ENCODE data around the gene BCL11B.
A peak's percentile ranks its signal among the peaks of the same experiment; 100 is the strongest.

BCL11B gene

DNA sequence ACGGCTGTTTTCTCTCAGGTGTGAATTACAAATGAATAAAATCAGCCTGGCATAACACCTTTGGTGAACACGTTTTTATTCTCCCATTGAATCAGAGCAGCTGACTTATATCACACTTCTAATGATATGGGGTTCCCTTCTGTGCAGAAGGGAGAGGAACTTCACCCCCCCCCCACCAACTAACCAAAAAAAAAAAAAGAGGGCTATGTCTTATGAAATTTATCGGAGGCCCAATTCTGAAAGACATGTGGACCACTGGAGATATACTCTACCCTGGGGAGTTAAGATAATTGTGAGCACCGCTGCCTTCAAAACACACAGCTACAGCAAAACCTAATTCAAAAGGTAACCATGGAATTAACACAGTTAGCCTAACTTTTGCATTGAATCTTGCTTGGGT, 4.6 kb downstream of the BCL11B start:
- no peak for DNase-seq

DNA sequence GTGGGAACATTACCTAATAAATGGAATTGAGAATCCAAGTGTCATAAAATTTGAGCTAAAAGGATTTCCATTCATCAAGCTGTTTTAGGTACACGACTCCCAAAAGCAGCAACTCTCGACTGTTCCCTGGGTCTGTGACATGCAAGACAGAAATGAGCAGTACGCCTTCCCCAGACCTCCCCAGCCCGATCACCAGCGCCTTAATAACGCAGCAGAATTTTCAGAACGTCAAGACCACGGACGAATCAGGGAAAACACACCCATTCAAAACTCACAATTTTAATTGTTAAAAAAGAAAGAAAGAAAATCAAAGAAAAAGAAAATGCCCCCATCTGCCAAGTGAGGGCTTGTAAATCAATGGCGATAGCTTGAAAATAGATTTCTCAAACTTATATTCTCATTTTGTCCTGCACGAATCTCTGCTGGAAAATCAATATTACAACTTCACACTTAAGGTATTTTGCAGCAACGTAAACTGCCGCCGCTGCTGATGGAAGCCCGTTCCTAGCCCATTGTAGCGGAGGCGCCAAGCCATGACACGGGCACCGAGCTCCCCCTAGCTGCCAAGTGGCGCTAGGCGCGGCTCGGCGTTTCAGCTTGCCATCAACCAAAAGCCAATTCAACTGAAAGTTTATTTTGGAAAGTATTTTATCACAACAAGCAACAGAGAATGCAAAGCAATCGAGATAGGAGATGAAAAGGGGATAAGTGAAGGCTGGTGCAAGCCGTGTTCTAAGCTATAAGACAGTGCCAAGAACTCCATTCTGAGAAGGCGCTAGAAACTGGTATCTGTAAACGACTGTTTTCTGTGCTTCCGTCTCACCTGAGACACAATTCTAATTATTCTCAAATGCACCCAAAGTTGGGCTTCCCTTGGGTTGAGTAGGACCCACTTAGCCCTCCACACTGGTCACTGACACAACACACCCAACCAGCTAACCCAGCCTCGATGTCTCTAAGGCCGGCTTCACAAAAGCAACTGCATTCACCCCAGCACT, 5.5 kb downstream of the BCL11B start:
- DNase-seq, result peak; percentile 81

DNA sequence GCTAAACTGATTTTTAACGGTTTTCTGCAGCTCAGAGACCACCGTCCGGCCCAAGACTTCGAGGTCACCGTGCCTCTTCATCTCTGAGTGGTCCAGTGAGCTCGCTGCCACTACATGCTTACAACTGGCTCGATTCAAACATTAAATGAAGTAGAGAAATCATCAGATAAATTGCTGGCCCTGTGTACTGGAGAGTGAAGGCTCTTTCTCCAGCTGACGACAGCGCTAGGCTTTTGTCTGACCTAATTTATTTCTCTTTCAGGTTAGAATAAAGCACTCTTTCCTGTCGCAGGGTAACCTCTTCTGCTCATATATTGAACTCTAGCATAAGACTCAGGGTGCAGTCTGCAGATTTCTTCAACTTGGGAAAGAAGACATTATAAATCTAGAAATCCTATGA, 6.4 kb downstream of the BCL11B start:
- no peak for DNase-seq

DNA sequence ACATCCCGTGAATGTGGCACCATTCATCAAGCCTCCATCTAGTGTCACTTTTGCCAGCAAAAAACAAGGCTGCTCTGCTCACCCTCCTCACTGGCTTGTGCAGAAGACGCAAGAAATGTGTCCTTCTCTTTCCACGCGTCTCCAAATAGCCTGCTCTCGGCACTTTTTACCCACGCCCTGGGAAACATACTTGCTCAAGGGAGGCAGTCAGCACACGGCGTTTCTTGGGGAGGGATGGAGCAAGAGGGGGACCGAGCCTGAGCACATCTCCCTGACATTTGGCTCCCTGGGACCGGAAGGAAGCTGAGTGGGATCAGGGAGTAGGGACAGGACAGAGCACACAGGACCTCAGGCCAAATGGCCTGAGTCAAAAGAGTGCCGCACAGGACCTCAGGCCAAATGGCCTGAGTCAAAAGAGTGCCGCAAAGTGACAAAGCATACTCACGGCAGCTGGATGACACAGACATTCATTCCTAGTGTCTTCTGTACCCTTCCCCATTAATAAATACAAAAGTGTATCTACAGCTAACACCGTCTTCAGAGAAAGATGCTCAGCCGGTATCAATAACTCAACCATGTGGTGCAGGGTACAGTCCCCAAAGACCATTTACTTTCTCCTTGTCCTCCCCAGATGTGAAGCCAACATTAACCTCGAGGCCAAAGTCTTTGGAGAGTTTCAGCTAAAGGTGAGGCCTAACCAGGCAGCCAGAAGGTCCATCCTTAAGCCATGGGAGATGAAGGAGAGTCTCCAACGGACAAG, 7.1 kb downstream of the BCL11B start:
- DNase-seq, result no peak

DNA sequence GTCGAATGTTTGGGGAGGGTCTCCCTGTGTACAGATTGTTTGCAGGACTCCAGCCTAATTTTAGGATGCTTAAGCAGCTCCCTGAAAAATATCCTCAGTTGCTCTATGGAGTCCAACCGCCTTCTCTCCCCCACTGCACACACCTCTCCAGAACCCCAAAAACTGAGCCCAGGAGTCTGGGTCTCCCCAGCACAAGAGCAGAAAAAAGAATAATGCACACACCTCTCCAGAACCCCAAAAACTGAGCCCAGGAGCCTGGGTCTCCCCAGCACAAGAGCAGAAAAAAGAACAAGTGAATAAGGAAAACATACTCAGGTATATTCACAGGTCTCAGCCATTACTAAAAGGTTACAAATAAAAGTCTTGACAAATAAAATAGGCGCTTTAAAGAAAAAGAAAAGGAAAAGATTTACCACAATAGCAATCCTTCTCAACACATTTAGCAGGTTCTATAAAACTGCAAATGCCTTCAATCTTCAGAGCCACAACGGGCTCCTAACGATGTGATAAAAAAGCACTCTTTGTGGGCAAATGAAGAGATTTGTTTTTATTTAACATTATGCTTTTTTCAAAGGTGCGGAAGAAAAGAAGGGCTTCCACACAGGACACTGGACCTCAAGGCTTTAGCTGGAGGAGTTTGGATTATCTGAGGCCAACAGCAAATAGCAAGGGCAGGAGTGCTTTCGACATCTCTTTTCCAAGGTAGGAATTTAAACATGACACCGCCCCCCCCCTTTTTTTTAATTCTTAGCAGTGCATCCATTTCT, 8.2 kb downstream of the BCL11B start:
- no peak for DNase-seq

DNA sequence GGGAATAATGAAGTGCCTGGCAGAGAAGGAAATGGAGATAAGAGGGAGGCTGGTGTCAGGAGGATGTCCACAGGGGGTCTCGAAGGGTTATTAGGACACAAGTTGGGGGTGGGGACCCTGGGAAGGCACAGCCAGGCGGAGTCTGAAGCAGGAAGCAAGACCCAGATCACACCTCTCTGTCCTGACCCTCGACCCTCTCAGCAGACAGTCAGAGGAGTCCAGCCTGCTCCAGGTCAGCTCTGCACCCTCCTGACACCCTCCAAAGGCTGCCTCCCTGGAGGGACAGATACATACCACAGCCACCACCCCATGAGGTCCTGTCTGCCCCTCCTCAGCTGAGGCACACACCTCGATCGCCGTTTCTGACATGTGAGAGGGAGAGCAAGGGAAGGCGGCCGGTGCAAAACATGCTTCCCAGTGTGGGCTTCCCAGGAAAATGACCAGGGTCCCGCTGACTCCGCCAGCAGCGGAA, 9.0 kb downstream of the BCL11B start:
- no peak for DNase-seq

DNA sequence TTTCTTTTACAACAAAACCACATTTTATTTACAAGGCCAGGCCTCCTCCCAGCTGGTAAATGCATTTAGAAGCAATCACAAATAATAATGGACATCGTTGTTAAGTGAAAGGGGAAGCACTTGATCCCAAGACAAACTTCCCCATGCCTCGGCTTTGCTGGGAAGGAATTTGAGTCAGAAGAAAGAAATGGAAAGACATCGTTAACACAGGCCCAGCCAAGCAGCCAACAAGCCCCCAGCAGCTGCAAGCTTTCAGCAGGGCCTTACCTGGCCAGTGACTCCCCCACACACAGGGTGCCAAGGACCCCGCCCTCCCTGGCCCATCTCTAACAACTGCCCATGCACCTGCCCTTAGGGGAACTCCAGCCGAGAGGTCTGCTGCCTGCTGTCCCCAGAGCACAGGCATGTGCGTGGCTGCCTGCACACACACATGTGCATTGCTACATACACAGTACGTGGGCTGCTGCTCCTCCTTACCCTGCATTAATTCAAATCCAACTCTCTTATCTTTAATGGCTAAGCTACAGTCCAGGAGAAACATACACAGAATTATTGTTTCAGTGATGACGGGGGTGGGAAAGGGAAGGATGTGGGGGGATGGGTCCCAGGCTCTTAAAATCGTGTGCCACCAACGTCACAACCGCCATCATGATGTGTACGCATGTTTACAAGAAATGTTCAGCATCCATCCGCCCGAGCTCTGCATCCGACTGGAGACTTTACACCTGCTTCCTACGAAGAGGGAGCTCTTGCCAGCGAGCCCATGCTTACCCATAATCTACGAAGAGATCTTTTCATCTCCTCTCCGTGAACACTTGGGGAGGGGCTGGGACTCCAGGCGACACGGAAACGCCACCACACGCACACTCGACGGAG, 9.8 kb downstream of the BCL11B start:
- peak; percentile 89 for DNase-seq

DNA sequence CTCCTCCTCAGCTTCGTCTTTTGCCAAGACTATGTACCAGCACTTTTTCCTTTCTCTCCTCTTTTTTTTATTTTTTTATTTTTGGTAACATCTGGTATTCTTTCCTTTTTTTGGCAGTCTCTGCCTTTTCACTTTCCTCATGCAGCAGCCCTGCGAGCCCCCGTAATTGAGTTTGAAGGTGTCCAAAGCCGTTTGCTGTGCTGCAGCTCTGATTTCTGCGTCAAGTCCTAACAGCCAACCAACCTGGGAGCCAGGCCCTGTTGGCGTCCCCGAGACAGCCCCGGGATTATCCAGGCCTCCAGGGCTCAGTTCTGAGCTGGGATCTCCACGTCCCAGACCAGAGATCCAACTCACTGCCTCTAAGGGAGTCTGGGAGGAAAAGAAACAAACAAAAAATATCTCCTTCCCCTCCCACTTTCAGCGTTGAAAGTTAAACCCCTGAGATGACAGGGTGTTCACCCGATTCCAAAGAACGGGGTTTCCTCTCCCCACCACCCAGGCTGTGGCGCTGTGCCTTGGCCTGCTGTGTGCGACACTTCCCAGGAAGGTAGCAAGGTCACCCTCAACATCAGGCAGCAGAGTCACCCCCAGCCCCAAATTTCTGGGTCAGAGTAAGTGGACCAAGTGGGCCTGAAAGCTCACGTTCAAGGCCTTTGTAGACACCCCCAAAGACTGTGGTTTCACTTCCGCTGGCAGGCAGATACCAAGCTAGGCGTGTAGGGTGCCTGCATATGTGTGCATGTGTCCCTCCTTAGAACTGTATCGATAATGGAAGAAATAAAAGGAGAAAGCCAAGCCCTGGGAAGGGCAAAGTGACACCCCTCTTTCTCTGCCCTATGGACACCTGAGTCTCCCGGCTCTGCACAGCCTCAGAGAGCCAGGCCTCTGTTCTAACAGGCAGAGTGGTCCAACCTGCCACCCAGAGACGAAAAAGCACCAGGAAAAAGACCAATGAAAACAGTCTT, 11.1 kb downstream of the BCL11B start:
- DNase-seq, result peak; percentile 67

DNA sequence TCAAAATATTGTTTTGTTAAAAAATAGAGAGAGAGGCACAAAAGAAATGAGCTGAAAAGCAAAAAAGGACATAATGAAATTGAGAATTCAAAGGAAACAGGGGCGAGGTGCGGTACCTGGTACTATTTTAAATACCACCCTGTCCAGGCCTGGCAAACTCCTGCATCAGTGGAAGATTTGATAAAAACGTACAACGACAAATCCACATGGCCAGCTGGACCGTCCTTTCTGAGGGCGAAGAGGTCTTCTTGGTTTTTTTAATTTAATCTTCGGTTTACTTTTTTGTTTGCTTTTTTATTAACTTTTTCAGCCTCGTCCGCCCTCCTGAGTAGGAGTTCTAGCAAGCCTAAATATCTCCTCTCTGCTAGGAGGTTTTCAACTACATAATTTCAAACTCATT, 11.9 kb downstream of the BCL11B start:
- DNase-seq, result no peak

DNA sequence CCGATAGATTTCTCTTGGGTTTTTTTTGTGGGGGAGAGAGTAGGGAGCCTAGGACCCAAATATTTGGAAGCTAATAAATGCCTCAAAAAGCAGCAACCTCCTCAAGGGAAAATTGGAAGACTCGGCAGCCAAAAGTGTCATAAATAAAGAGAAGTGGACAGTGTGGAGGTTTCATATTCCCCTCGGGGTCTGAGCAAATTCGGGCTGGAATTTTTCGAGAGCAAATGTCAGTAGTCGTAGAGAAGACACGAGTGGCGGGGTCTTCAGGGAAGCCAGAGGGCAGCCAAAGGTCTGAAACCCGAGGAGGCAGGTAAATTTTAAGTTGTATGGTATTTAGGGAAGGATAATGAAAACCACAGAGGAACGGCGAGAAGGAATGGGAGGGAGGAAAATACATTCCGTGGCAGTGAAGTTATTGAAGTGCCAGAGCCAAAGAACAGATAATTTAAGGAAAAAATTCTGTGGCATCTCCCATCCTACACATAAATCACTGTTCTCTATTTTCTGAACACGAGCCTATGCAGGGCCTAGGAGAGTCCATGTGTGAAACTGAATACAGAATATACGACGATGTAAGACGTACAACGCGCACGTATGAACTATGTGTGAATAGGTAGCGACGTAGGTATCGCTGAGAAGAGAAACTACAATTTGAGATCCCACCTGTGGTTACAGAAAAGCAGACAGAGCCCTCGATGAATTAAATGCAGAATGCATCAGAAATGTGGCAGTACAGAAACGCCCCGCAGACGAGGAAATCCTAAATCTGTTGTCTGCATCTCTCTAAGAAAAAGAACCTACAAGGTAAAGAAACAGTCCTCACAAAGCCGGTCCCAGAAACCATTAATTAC, 12.9 kb downstream of the BCL11B start:
- peak; percentile 59 for DNase-seq

DNA sequence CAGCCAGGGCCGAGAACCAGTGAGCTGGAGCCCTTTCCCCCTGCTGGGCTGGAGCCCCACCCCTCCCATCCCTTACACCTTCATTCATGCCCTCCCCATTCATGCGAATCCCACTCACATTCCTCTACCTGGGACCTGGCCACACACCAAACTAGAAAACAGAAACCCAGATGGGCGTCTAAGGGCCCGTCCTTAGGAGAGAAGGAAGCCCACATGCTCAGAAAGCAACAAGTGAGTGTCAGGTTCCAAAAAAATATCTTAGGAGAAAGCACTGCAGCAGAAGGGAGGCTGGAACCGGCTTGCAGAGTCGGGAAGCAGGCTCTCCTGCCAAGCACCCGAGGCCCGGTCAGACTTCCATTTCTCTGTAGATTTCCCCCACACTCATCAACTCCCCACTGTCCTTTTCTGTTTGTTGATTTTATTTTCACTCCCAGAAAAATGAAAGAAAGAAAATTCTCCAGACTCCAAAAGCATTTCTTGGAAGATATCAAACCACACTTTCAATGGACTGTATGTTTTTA, 13.6 kb downstream of the BCL11B start:
- DNase-seq, result no peak

DNA sequence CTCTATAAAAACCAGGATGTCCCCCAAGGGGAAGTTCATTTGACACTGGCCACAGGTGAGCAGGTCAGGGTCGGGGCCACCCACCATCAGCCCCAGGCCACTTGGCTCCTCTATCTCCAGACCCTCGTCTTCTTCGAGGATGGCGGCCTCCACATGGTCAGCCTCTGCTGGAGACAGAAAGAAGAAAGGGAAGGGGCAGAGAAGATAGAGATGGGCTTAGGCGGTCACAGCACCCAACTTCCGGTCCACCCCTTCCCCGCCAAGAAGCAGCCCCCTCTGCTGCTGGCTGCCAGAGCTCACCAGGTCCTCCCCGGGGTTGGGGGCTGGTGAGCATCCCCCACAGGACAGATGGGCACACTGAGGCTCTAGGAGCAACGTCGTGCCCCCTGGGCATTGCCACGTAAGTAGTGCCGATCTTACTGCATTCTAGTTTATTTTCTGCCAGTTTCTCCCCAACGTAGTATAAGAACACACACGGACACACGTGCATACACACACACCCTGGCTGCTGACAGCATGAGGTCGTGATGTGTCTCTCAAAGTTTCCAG, 14.2 kb downstream of the BCL11B start:
- DNase-seq, result no peak

DNA sequence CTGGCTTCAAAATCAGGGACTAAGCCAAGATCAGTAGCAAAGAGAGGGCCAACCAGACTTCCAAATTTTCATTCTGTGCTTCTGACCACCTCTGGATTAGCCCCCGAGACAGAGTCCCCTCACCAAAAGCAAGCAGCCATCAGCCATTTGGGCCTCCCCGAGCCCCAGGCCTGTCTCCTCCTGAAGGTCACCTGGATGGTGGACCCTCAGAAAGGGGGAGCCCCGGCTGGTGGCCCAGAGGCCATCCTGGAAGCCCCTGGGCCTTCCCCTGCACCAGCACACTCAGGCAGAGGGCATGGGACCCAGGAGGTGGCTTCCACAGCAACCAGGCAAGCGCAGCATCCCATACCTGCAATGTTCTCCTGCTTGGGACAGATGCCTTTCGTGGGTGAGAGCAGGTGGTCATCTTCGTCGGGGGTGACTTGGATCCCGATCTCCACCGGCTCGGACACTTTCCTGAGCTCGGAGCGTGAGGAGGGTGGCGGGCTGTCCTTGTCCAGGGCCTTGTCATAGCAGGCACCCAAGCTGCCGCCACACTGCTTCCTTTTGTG, 14.8 kb downstream of the BCL11B start:
- no peak for DNase-seq

DNA sequence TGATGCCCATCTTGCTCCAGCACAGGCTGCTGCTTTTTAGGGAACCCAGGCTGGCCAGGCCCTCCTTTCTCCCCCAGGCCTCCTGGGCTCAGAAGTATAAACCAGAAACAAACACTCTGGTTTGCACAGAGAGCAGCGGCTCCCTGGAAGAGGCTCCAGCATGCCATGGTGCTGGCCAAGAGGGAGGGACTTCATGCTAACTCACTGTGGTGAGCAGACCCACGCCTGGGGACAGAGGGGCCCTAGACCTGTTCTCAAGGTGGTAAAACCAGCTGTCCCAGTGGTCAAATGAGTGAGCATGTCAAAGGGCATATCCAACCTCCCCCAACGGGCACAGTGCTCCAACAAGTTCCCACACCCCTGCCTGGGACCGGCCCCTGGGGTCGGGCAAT, 15.5 kb downstream of the BCL11B start:
- DNase-seq, result no peak

DNA sequence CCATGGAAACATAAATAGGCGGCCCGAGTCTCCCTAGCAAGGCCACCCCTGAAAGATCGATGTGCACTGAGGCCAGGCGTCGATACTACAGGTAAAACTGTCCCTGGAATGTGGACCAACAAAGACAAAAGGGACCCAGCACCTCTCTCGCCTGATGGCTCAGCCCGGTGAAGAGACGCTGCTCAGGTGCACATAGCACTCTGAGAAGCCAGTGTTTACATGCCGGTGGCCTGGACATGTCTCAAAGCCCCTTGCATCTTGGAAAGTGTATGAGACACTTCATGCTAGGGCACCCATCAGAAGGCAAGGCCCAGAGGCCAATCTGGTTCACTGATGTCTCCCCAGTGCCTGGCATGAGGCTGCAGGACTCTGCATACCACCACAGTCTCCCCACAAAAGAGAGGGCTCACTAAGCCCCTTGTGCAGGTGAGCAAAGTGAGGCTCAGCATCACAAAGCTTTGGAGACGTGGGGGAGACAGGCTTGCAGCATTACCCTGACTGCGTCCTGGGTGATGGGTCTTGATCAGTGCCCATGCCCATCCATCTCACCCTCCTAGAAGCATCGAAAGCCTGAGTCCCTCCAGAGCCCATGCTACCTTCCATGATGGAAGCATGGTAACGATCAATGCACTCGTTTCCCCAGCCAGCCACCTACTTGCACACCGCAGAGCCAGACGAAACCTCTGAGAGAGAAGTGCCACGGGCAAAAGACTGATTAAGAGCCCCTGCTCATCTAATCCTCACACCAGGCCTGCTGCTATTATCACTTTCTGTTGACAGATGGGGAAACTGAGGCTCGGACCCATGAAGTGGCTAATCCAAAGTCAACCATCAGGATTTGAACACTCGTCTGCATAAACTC, 16.1 kb downstream of the BCL11B start:
- no peak for DNase-seq

DNA sequence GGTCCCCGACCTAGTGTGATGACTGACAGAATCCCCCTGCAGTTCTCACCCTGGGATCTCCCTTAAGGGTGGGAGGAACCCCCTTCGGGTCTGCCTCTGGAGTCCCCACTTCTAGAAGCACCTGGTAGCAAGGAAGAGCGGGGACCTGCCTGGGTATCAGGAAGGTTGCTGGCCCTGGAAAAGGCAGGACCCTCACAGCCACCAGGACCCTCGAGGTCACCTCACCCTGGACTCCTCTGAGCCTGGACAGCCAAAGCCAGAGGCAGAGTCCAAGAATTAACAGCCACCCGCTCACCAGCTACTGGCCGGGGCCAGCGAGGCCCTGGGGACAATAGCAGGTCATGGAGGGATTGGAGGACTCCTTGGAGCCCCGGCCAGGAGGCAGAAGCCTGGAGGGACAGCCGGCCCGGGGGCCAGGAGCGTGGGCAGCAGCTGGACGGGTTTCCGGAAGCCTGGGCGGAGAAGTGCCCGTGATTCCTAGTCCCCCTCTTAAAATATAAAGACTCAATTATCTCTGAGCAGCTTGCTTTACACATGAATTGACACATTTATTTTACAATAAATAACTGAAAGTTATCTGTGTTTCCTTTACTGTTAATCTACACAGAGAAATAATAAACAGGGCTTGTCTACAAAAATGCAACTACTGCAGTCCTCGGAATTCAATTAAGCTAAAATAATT, 17.5 kb downstream of the BCL11B start:
- no peak for DNase-seq

DNA sequence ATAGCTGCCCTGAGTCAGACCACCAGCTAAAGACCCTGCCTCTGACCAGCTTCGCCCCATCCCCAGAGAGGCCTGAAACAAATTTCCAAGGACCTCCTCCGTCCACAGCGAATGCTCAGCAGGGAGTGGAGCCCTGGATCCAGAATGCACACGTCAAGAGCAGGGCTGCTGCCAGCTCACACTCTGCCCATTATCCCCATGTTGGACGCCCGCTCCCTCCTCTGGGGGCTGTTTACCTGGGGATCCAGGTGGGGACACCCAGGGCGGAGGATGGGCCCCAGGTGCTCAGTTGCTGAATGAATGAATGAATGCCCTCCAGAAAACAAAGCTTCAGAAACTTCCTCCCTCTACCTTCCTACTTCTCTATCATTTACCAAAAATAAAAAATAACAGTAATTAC, 18.1 kb downstream of the BCL11B start:
- DNase-seq, result no peak
